DND-41 (cell line): ENCODE measurements around the gene MFSD12.

Experiments used
- EZH2 ChIP-seq: IDR thresholded peaks from 3 replicates; pipeline ENCODE4 v1.6.1; 2012; ENCODE audit warnings: borderline replicate concordance, low read depth, mild to moderate bottlenecking, moderate library complexity, low read length, inconsistent platforms; ENCODE audit not compliant: severe bottlenecking
- TF ChIP-seq, protein P1 (sequence below): IDR thresholded peaks from 2 replicates; pipeline ENCODE4 v1.5.1; 2012; ENCODE audit warnings: borderline replicate concordance, low read length, moderate library complexity, mild to moderate bottlenecking; ENCODE audit not compliant: poor library complexity, severe bottlenecking; ENCODE audit errors: extremely low read depth

- TF ChIP-seq, protein P1, sequence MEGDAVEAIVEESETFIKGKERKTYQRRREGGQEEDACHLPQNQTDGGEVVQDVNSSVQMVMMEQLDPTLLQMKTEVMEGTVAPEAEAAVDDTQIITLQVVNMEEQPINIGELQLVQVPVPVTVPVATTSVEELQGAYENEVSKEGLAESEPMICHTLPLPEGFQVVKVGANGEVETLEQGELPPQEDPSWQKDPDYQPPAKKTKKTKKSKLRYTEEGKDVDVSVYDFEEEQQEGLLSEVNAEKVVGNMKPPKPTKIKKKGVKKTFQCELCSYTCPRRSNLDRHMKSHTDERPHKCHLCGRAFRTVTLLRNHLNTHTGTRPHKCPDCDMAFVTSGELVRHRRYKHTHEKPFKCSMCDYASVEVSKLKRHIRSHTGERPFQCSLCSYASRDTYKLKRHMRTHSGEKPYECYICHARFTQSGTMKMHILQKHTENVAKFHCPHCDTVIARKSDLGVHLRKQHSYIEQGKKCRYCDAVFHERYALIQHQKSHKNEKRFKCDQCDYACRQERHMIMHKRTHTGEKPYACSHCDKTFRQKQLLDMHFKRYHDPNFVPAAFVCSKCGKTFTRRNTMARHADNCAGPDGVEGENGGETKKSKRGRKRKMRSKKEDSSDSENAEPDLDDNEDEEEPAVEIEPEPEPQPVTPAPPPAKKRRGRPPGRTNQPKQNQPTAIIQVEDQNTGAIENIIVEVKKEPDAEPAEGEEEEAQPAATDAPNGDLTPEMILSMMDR = peak; percentile 24
- no peak for TF ChIP-seq EZH2
Measured at GRCh38 chr19:3599776-3600187, 42.4 kb upstream of the MFSD12 start.
